ENCODE measurements around the gene ZNF516.
A peak's percentile ranks its signal among the peaks of the same experiment; 100 is the strongest.

The ZNF516 gene

DNA sequence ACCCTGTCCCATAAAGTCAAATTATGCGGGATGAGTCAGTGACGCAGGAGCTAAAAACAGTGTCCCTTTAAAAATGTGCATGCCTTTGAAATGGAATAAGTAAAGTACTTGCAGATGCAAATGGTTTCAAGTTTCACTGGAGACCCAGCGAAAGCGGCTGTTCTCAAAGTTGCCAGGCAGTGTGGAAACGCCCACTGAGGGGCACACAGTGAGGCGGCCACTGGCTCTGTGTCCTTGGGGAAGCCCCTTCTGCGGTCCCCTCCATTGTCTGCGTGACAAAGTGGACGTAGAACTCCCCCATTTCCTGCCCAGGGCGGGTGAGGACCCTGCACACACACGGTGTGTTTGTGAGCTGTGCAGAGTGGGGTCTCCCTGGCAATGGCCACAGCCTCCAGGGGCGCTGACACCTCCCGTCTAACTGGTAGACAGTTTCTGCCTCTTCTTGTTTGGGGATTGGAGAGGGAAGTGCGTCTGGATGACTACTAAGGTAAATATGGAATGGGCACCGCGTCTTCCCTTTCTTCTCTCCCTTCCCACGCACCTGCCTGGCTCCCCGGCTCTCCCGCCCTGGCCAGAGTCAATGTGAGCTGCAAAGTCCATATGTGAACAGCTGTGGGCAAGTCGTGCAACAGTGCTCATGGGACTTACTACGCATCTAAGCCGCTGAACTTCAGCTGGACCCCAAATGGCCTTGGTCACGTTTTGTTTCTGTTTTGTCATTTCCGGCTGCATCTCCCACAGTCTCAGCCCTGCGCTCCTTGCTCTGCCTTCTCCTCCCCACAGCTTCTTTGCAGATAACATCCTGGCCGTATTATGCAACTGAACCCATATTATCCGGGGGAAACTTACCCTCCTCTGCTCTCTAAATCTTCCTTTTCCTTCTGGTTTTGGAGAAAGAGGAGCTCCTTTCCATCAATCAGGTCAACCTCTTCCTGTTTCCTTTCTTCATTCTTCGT lies 33.7 kb upstream of the ZNF516 start:
- DNase-seq (ENCODE audit: low read depth), result peak; percentile 67
- TF ChIP-seq, protein P1, sequence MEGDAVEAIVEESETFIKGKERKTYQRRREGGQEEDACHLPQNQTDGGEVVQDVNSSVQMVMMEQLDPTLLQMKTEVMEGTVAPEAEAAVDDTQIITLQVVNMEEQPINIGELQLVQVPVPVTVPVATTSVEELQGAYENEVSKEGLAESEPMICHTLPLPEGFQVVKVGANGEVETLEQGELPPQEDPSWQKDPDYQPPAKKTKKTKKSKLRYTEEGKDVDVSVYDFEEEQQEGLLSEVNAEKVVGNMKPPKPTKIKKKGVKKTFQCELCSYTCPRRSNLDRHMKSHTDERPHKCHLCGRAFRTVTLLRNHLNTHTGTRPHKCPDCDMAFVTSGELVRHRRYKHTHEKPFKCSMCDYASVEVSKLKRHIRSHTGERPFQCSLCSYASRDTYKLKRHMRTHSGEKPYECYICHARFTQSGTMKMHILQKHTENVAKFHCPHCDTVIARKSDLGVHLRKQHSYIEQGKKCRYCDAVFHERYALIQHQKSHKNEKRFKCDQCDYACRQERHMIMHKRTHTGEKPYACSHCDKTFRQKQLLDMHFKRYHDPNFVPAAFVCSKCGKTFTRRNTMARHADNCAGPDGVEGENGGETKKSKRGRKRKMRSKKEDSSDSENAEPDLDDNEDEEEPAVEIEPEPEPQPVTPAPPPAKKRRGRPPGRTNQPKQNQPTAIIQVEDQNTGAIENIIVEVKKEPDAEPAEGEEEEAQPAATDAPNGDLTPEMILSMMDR (conservative IDR thresholded peaks at IDR 0.05; ENCODE audit: low read length), result peak; percentile 16
- H3K4me3 ChIP-seq (ENCODE audit: low read length), result peak overlapping the region; percentile 64

DNA sequence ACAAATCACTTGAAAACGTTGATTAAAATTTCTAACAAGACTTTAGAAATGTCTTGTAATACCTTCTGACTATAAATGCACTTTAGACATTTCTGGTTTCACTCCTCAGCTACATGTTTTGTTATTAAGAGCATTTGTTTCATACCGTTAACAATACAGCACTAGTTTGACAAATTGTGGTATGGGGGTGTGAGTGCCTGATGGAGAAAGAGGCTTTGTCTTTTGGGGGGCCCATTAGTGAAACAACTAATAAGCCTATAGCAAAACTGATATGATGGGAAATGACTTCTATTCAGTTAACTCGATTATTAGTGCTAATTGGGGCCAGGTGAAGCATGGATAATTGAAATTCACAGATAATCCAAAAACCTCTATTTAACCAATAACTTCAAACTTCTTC lies 30.9 kb upstream of the ZNF516 start:
- no peak overlapping the region for H3K4me3 ChIP-seq (ENCODE audit: low read length)
- no peak for DNase-seq (ENCODE audit: low read depth)
- TF ChIP-seq, protein P1 (conservative IDR thresholded peaks at IDR 0.05; ENCODE audit: low read length), result no peak

- peak; percentile 71 for DNase-seq (ENCODE audit: low read depth)
- TF ChIP-seq, protein P1 (conservative IDR thresholded peaks at IDR 0.05; ENCODE audit: low read length), result no peak
- peak overlapping the region; percentile 69 for H3K4me3 ChIP-seq (ENCODE audit: low read length)
These were observed 30.1 kb upstream of the ZNF516 start for GRCh38 chr18:76524900-76525698.

GRCh38 chr18:76524477-76524876 lies 29.4 kb upstream of the ZNF516 start:
- TF ChIP-seq, protein P1 (conservative IDR thresholded peaks at IDR 0.05; ENCODE audit: low read length), result no peak
- peak overlapping the region; percentile 69; the same call in 1 of the 2 replicates for H3K4me3 ChIP-seq (ENCODE audit: low read length)
- DNase-seq (ENCODE audit: low read depth), result no peak

- TF ChIP-seq, protein P1 (conservative IDR thresholded peaks at IDR 0.05; ENCODE audit: low read length), result no peak
- no peak for DNase-seq (ENCODE audit: low read depth)
- no peak overlapping the region for H3K4me3 ChIP-seq (ENCODE audit: low read length)
These were observed 27.5 kb upstream of the ZNF516 start for GRCh38 chr18:76522551-76522950.

- no peak overlapping the region for H3K4me3 ChIP-seq (ENCODE audit: low read length)
- DNase-seq (ENCODE audit: low read depth), result no peak
- TF ChIP-seq, protein P1 (conservative IDR thresholded peaks at IDR 0.05; ENCODE audit: low read length), result no peak
These were observed 27.1 kb upstream of the ZNF516 start for GRCh38 chr18:76522122-76522503.
